GM18861 (cell line): ENCODE results near the gene RAD21L1.
A peak's percentile ranks its signal among the peaks of the same experiment; 100 is the strongest.
"Not testable (repeated sequence)": the region's sequence is repeated elsewhere in the genome, so short reads cannot be mapped to it uniquely, and the experiment has no call there.

Source experiments
- ATAC-seq: cut with Tn5 transposase; IDR thresholded peaks from one replicate; pipeline ENCODE4 v1.9.1; 2021; ENCODE audit not compliant: unreplicated experiment

Gene RAD21L1

DNA sequence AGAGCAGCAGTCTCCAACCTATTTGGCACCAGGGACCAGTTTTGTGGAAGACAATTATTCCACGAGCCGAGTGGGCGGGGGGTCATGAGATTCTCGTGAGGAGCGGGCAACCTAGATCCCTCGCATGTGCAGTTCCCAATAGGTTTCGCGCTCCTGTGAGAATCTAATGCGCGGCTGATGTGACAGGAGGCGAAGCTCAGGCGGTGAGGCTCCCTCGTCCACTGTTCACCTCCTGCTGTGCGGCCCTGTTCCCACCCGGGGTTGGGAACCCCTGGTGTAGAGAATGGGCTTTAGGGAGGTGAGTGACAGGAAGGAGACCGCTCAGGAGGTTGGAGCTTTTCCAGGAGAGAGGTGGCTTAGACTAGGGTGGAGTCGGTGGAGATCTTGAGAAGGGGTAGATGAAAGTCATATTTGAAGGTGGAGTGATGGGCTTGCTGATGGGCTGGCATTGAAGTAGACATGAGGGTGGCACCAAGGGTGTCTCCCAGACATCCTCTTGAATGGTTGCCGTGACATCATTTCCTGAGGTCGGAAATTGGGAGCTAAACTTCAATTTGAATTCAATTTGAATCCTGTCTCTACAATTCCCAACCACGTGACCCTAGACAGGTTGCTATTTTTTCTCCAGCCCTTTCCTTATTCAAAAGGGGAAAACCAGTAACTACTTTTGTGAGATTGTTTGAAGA, 1.5 kb upstream of the RAD21L1 start:
- ATAC-seq: no peak

DNA sequence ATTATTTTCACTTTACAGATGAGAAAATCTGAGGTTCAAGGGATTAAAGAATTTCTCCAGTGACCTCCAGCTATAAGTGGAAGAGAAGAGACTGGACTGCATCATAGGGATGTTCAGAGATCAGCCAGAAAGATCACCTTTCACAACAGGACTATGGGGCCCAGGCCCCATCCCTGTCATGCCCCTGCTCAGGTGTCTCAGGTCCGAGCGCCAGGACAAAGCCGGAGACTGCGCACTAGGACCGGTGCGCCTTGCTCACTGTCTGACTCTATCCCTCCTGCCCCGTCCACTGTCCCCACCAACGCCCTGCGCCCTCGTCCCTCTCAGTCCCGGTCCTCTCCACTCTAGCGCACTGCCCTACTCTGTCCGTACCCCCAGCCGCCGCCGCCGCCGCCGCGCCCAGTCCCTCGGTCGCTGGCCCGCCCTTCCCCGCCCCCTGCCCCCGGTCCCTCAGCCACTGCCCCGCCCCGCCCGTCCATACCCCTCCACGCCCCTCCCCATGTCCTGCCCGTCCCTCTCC, 521 bp upstream of the RAD21L1 start:
- no peak for ATAC-seq

DNA sequence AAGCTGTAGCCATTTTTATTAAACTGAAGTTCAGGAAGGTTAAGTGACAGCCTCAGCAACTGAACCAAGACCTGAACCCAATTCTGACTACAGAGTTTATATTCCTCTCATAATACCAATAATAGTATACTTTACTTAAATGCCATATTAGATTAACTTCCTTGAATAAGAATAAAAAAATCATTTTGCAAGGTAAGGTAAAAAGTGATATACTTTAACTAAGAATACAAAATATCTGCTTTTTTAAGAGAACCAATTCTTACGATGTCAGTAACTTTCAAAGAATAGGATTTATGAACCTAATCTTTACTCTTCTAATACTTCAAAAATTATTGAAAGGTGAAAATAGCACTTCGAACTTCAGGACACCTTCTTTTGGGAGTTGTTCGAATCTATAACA, 3.7 kb downstream of the RAD21L1 start:
- ATAC-seq: no peak

DNA sequence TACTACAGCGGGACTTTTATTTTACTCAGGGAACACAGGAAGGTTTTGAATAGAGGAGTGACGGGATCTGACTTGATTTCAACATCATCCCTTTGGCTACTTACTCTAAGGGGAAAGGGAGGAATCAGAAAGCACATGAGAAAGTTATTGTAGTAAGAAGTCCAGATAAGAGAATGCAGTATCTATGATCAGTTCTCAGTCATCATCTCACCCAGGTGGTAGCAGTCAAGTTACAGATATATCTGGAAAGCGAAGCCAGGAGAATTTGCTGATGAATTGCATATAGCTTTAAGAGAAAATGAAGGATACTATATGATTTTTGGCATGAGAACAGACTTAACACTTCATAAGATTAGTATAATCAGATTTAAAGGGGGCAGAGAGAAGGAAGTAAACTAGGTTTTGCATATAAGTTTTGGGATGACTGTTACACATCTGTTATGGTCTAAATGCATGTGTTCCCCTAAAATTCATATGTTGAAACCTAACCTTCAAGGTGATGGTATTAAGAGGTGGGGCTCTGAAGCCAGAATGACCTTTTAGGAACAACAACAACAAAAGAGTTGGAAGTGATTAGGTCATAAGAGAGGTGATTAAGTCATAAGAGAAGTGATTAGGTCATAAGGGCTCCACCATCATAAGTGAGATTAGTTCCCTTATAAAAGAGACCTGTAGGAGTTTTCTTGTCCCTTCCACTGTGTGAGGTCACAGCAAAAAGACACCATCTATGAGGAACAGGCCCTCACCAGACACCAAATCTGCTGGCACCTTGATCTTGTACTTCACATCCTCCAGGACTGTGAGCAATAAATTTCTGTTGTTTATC, 6.7 kb downstream of the RAD21L1 start:
- ATAC-seq: peak; percentile 51

DNA sequence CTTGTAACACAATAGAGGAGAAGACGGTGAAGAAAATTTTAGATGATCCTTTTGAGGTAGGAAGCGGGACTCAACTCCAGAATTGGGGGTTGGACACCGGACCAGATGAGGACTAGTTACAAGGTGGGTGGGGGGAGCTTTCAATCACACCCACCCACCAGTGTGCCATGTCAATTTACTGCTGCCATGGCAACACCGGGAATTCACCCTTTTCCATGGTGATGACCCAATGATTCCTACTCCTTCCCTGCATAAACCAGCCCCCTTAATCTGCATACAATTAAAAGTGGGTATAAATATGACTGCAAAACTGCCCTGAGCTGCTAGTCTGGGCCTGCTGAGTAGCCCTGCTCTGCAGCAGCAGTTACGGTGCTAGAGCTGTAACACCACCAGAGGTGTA, 14.7 kb downstream of the RAD21L1 start:
- ATAC-seq: no peak

DNA sequence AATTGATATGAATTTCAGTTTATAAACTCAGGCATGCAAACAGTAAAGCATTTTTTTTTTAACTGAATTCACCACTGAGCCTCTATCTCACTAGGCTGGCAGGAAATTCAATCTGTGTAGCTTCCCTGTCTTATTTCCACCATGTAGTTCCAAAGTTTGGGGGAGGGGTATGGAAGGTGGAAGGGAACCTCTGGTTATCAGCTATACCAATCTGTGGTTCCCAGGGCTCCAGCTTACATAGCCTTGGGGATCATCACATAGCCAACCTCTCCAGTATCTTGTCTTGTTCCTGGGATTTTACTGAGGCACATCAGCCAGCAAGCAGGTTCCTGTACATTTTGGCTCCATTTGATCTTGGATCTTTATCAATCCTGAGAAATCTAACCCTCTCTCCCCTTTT, 15.6 kb downstream of the RAD21L1 start:
- ATAC-seq: no peak

DNA sequence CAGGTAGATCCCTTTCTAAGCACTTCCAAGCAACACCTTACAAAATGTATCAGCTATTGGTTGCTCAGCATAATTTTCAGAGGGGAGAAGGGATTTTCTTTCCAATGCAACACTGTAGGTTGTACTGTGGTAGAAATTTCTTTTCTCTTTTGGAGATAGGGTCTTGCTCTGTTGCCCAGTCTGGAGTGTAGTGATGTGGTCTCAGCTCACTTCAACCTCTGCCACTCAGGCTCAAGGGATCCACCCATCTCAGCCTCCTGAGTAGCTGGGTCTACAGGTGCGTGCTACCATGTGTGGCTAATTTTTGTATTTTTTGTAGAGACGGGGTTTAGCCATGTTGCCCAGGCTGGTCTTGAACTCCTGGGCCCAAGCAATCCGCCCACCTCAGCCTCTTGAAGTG, 16.3 kb downstream of the RAD21L1 start:
- ATAC-seq: no peak

DNA sequence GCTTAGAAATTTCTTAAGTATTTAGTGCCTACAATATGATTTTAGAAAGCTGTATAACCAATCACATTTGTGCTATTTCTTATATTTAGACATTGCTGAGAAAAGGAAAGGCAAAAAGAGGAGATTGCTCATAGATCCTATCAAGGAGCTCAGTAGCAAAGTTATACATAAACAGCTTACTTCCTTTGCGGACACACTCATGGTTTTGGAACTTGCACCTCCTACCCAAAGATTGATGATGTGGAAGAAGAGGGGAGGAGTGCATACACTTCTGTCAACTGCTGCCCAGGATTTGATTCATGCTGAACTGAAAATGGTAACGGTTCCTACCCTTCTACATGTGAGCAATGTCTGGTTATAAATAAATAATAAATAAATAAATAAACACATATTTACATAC, 16.7 kb downstream of the RAD21L1 start:
- ATAC-seq: no peak

DNA sequence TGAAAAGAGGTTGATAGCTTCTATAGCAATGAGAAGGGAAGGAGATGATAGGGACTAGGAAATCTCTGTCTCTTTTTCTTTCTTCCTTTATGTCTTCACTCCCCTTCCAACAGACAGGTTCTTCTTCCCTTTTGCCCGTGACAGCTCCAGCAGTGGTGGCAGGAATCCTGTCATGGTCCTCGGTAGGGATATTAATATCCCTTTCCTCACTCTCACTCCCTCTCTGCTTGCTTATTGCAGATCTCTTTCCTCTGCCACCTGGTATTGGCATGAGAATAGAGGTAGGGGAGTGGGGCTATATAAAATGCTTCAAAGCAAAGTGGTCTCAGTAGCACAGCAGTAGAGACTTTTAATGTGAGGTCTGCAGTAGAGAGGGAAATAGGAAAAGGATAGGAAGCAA, 19.7 kb downstream of the RAD21L1 start:
- no peak for ATAC-seq

DNA sequence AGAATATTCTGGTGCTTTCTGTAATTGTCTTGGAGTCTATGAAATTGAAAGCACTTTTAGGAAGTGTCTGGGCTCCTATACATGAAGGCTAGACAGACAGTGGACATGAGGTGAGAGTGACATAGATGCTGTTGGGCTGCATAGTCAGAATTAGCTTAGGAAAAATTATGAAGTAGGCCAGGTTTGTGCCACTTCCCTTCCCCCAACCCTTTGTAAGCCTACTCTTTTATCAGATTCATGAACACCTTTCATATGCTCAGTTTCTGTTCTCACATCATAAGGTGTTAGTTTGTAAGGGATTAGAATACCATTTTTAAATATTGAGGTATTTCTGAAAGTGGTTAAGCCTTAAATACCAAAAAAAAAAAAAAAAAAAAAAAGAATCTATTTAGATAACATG, 21.8 kb downstream of the RAD21L1 start:
- no peak for ATAC-seq

DNA sequence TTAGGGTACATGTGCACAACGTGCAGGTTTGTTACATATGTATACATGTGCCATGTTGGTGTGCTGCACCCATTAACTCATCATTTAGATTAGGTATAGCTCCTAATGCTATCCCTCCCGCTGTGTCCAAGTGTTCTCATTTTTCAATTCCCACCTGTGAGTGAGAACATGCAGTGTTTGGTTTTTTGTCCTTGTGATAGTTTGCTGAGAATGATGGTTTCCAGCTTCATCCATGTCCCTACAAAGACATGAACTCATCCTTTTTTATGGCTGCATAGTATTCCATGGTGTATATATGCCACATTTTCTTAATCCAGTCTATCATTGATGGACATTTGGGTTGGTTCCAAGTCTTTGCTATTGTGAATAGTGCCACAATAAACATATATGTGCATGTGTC, 24.4 kb downstream of the RAD21L1 start:
- not testable (repeated sequence) for ATAC-seq

DNA sequence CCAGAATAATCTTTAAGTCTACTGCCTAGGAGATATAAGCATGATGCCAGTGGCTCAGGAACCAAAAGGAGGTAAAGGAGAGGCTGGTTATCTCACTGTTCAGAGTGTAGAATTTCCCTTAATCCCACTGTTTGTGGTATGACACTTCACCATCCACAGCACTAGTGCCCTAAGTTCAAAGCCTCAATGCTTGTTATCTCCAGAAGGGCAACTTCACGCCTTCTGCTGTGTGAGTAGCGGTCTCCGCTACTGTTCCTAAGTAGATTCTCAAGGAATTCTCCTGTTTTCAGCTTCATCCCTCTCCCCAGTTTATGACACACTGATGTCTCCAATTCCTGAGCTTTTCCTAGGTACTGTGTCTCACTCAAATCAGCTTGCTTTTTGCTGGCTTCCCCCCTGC, 26.6 kb downstream of the RAD21L1 start:
- ATAC-seq: no peak

DNA sequence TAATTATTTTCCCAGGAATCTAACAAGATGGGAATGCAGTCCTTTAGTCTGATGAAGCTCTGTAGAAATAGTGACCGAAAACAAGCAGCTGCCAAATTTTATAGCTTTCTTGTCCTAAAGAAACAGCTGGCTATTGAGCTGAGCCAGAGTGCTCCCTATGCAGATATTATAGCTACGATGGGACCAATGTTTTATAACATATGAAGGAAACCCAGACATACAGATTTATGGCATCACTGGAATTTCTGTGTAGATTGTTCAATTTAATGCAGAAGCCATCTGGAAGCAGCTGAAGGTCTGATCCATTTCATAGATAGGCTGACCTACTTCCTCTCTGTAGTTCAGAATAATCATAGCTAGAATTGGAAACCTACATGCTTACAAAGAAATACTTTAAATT, 28.4 kb downstream of the RAD21L1 start:
- ATAC-seq: no peak

DNA sequence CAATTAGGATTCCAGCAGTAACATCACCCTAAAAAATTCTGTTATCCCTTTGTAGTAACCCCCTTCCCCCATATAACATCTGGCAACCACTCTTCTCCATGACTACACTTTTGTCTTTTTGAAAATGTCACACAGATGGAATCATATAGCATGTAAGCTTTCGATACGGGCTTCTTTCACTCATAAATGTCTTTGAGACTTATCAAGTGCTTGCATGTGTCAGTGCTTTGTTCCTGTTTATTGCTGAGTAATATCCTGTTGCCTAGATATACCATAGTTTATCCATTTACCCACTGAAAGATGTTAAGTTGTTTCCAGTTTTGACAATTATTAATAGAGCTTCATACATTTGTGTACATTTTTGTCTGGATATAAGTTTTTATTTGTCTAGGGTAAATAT, 29.8 kb downstream of the RAD21L1 start:
- ATAC-seq: no peak

DNA sequence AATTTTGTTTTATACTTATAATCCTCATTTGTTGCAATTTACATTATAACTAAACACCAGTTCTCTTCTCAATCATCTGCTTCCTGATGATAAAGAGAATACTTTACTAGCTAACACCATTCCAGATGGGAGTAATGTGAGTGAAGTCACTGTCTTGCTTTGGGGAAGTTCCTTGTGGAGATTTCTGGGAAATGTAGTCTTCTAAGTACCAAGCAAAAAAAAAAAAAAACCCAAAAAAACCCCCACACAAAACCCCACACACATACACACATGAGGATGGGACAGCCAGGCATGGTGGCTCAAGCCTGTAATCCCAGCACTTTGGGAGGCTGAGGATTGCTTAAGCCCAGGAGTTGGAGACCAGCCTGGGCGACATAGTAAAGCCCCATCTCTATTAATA, 38.0 kb downstream of the RAD21L1 start:
- ATAC-seq: no peak

DNA sequence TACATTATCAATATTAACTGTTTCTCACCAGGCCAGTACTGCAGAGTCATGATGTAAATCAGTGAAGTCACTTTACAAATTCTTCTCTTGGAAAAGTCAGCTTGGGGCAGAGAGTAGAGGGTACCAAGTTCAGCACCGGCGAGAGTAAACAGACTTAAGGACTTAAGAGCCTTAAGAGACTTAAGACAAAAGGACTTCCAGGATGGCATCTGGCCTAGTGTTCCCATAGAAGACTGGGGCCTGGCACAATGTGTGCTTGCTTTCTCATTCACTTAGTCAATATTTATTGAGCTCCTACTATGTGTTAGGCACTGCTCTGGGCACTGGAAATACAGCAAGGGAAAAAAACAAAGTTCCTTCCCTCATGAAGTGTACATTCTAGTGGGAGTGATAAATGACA, 38.9 kb downstream of the RAD21L1 start:
- no peak for ATAC-seq

DNA sequence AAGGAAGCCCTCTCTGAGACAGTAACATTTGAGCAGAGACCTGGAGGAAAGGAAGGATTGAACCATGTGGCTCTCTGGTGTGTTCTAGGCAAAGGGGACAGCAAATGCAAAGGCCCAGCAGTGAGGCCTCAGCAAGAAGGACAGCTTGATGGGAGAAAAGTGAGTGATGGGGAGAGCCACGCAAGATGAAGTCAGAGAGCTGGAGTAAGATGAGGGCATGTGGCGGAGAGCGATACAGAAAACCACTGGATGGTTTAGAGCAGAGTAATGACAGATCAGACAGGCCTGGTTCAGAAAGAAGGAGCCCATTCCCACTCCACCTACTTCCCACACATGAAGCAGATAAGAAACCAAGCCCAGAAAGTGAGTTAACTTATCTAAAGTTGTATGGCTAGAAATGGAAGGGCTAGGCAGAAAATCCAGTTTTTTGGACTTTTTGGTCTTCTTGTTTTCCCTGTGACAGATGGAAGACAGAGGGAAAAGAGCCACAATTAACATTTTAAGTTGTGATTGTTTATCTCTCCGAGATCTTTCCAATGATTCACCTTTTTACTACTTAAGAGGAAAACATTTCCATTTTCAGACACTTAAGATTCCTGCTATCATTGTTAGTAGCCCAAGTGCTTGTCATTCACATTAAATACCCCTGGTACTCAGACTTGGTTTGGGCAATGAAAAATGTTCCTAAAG, 39.5 kb downstream of the RAD21L1 start:
- ATAC-seq: no peak

DNA sequence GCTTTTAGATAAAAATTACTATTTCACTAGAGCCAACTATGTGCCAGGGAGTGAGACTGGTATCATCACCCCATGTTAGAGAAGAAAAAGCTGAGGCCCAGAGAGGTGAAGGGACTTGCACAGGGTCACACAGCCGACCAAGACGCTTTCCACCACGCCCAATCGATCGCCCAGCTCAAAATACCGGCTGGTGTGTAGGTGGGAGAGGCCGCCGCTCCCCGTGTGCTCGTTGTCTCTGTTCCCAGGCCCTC, 40.0 kb downstream of the RAD21L1 start:
- no peak for ATAC-seq

DNA sequence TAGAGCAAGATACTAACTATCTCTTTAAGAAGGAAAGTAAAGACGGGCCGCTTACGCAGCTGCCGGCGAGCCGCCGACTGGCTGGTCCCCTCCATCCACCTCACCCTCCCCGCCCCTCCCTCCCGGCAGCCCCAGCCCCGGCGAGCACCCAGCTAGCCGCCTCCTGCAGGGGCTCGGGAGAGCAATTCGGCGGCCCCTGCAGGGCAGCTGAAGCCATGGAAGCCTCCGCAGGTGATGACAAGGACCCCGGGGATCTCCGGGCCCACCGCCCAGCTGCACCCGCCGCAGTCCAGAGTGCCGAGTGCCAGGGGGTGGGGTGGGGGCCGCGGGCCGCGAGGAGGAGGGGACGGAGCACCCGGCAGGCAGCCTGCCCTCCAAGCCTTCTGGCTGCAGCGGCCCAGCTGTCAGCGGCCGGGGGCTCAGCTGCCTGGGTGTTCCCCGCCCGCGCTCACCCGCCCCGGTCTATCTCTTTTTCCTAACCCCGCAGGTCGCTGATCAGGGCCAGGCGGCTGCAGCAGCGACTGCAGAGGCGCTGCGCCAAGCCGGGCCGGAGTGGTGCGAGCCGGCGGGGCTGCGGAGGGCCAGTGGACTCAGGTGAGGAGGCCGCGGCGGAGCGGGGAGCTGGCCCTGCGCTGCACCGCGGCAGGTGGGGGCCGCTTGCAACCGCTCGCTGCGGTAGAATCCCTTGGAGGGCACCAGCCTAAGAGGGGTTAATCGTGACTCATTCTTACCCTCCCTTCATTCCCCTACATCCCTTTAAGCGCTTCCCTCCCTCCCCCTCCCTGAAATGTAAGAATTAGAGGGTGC, 40.5 kb downstream of the RAD21L1 start, which contains the start of gene SNPH:
SNPH (plus strand) TSS at position 128 of the 807 bp plus-strand sequence. CDS start 29,946 bp downstream, outside the sequence.
- peak; percentile 66 for ATAC-seq

DNA sequence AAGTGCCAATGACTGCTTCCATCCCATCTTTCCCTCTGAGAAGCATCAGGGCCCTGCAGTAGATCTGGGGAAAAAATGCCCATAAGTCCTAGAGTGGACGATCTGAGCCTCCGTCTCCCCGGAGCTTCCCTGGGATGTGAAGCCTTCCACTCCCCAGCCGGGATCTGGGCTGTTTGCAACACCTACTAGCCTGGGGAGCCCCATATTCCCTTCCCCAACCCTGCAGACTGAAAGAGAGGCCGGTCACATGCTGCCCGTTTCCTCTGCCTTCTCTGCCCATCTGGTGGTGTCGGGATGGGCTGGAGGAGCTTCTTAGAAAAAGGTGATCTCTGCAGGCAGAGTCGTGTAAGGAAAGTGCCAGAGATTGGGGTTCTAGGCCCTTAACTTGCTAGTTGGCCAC, 41.3 kb downstream of the RAD21L1 start:
- no peak for ATAC-seq

DNA sequence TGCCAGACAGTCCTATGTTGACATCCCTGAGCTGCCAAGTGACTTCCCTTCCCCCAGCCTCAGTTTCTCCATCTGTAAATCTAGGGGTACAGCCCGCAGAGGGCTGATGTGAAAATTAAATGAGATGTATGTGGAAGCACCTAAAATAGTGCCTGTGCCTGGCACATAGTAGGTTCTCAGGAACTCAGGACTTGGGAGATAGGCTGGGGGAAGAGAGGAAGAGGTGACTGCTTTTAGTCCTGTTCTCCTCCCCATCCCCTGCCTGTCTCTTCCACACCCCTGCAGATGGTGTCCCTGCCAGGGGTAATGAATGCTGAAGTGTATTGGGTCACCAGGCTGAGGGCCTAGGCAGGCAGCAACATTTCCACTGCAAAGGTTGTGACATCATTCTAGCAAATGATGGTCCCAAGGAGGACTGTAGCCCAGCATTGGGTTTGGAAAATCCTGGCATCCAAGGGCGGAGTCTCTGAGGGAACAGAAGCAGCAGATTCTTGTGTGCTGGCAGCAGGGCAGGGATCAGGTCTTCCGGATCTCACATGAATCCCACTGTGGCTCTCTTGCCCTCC, 42.0 kb downstream of the RAD21L1 start:
- no peak for ATAC-seq
